LNCAP (cell line): ENCODE results near the gene FAM20B.
A peak's percentile ranks its signal among the peaks of the same experiment; 100 is the strongest.

Experiments
- CTCF ChIP-seq: fragments of 450-650 bp; IDR thresholded peaks from 2 replicates; pipeline ENCODE4 v1.5.1; 2017; ENCODE audit warnings: mild to moderate bottlenecking

Gene FAM20B

DNA sequence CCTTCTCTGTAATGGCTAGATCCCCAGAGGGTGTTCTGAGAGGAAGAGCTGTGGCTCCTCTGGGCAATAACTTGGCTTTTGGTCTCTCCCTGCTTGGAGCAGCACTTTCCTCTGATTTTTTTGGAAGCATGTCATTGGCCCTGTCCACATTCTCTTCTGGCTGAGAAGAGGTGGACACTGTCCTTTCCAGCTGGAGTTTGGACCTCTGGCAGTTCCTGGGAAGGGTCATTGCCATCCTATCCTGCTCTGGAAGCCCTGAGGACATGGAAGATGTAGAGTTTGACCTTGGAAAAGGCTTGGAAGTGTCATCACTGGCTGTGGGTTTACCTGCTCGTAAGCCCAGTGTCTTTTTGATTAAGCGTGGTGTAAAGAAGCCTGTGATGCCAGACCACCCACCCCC lies 83.0 kb downstream of the FAM20B start:
- TF ChIP-seq CTCF = no peak

GRCh38 chr1:179115181-179115580 lies 89.5 kb downstream of the FAM20B start:
- no peak for TF ChIP-seq CTCF

GRCh38 chr1:179119513-179119912 lies 93.8 kb downstream of the FAM20B start:
- no peak for TF ChIP-seq CTCF

GRCh38 chr1:179120736-179121135 lies 95.0 kb downstream of the FAM20B start:
- no peak for TF ChIP-seq CTCF

DNA sequence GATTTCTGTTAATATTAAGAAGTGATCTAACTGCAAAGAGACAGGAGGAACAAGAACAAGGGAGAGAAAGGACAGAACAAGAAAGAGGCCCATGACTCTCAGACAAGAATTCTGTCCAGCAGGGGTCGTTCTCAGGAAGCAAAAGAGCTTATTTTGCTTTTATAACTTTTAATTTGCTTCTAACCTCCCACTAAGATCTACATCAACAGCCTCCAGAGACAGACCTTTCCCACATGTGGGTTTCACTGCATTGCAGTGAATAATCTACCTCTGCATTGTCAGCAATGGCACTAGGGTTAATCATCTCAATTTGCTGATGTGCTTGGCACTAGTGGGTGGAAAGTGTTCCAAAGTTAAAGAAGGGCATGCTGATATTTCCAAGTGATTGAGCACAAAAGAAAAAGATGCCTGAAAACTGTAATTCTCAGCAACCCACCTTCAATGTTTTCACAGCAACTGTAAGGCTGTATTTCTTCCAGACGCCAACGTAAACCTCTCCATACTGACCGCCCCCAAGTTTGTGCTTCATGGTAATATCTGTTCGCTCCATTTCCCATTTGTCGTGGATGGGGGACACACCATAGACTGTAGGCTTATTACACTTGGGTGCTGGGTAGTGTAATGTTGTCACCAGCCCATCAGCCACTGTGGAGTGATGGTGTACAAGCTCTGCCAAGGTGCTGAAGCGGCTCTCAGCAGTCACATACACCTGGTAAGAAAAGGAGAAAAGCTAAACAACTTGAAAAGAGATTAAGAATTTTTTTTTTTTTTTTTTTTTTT lies 95.7 kb downstream of the FAM20B start:
- TF ChIP-seq CTCF = peak; percentile 82

GRCh38 chr1:179124873-179125272 lies 99.2 kb downstream of the FAM20B start:
- TF ChIP-seq CTCF = no peak
